GM12878 (cell line): ENCODE data around the gene BCL2L12. TPM values are rescaled to one million over a fixed set of nuclear protein-coding genes. Genes with fewer than 3 reads are reported as not detected.

Experiments
- ATAC-seq: fragments of 200-7000 bp; cut with Tn5 transposase; 3 replicates; pipeline ENCODE4 v1.9.1; 2020; ENCODE audit warnings: mild to moderate bottlenecking, moderate library complexity
- BruUV-seq: library from RNA; stranded (reverse); fragments of 400-500 nt; replicated peaks from 2 replicates; lab custom pipeline; 2021; lab: Mats Ljungman, UMichigan
- CTCF ChIA-PET: fragments of 300-600 bp; sonication (Branson Sonifier 250); formaldehyde crosslinking; extraction: SDS; loops from one replicate; lab custom pipeline; 2021; ENCODE audit warnings: inconsistent platforms; lab: Yijun Ruan, JAX
- POLR2A ChIA-PET: fragments of 350-600 bp; formaldehyde crosslinking; extraction: SDS; loops from one replicate; lab custom pipeline; 2021; ENCODE audit warnings: inconsistent platforms; lab: Charles Lee
- RAD21 ChIA-PET: fragments of 300-600 bp; sonication (Branson Sonifier 250); formaldehyde crosslinking; loops from one replicate; lab custom pipeline; 2023; ENCODE audit warnings: antibody characterized with exemption; ENCODE audit not compliant: unreplicated experiment; lab: Charles Lee
- SMC1A ChIA-PET: fragments of 300-600 bp; sonication (Branson Sonifier 250); formaldehyde crosslinking; loops from one replicate; lab custom pipeline; 2023; ENCODE audit not compliant: unreplicated experiment, uncharacterized antibody; lab: Charles Lee
- DNase-seq: peaks from one replicate; pipeline ENCODE4 v3.0.0-alpha.2; 2011; ENCODE audit warnings: low read depth, low spot score
- FAIRE-seq: peaks from 3 replicates; lab custom pipeline; 2011; peaks lifted over from hg19 to GRCh38; lab: Jason Lieb, UNC
- H2AFZ ChIP-seq: 2 replicates; pipeline ENCODE4 v1.6.0; 2011; ENCODE audit warnings: low read depth, low read length, control low read depth; ENCODE audit not compliant: control insufficient read depth
- H3K27ac ChIP-seq: 2 replicates; pipeline ENCODE4 v1.5.1; 2011; ENCODE audit warnings: control low read depth; ENCODE audit not compliant: control insufficient read depth, insufficient read depth
- H3K27me3 ChIP-seq, 2 experiments: replicated peaks in 1 of 2; 2 replicates each; pipeline versions ENCODE4 v1.6.0 to v1.6.1; 2011; ENCODE audit warnings: low read length in 1 of 2; ENCODE audit not compliant: control insufficient read depth in 2 of 2, insufficient read depth in 2 of 2
- H3K36me3 ChIP-seq, 2 experiments: 2 replicates each; pipeline ENCODE4 v1.5.1; 2011; ENCODE audit warnings: low read length in 1 of 2; ENCODE audit not compliant: control insufficient read depth in 2 of 2, insufficient read depth in 2 of 2
- H3K4me1 ChIP-seq: 2 replicates; pipeline ENCODE4 v1.6.1; 2011; ENCODE audit warnings: mild to moderate bottlenecking, low read length, moderate library complexity, mixed read lengths; ENCODE audit not compliant: control insufficient read depth, insufficient read depth
- H3K4me2 ChIP-seq: 2 replicates; pipeline ENCODE4 v1.6.0; 2011; ENCODE audit warnings: control low read depth; ENCODE audit not compliant: control insufficient read depth, insufficient read depth
- H3K4me3 ChIP-seq: fragments of 200-600 bp; sonication (generic); 2 replicates; pipeline ENCODE4 v1.5.1; 2016
- H3K79me2 ChIP-seq: 2 replicates; pipeline ENCODE4 v1.6.0; 2011; ENCODE audit warnings: low read length; ENCODE audit not compliant: control insufficient read depth, insufficient read depth
- H3K9ac ChIP-seq: 2 replicates; pipeline ENCODE4 v1.8.0; 2011; ENCODE audit warnings: low read length, control low read depth, mixed read lengths; ENCODE audit not compliant: control insufficient read depth, insufficient read depth
- H3K9me3 ChIP-seq: replicated peaks from 3 replicates; pipeline ENCODE4 v1.5.1; 2011; ENCODE audit warnings: mild to moderate bottlenecking, low read length; ENCODE audit not compliant: control insufficient read depth, insufficient read depth
- H4K20me1 ChIP-seq: 2 replicates; pipeline ENCODE4 v1.6.0; 2011; ENCODE audit not compliant: control insufficient read depth, insufficient read depth
- CTCF ChIP-seq, 3 experiments: IDR thresholded peaks in 2 of 3; conservative IDR thresholded peaks in 1 of 3; 2 replicates each; pipeline ENCODE4 v1.5.1; 2011; ENCODE audit warnings: low read depth in 3 of 3, low read length in 3 of 3, mild to moderate bottlenecking in 3 of 3, control low read depth in 2 of 3, moderate library complexity in 2 of 3, inconsistent platforms in 1 of 3, mixed read lengths in 1 of 3; ENCODE audit not compliant: control insufficient read depth in 2 of 3, insufficient read depth in 1 of 3; ENCODE audit errors: extremely low read depth in 1 of 3
- DPF2 ChIP-seq: fragments of 450-650 bp; IDR thresholded peaks from 2 replicates; pipeline ENCODE4 v1.6.1; 2017; ENCODE audit warnings: mild to moderate bottlenecking
- E4F1 ChIP-seq: fragments of 450-650 bp; IDR thresholded peaks from 2 replicates; pipeline ENCODE4 v1.6.1; 2018; ENCODE audit warnings: borderline replicate concordance, mild to moderate bottlenecking; ENCODE audit not compliant: partially characterized antibody
- EED ChIP-seq: sonication (generic); IDR thresholded peaks from 2 replicates; pipeline ENCODE4 v1.6.1; 2016; ENCODE audit warnings: antibody characterized with exemption, low read depth
- EGR1 ChIP-seq, 2 experiments: IDR thresholded peaks; 1 replicate in 1 of 2; 2 replicates in 1 of 2; pipeline ENCODE4 v1.6.1; 2011 to 2012; ENCODE audit warnings: low read depth in 2 of 2, low read length in 2 of 2, borderline replicate concordance in 1 of 2, mild to moderate bottlenecking in 1 of 2, moderate library complexity in 1 of 2
- FOXM1 ChIP-seq: IDR thresholded peaks from 2 replicates; pipeline ENCODE4 v1.6.1; 2012; ENCODE audit warnings: low read depth, mild to moderate bottlenecking, inconsistent platforms, low read length, moderate library complexity
- HCFC1 ChIP-seq: fragments of 150-350 bp; IDR thresholded peaks from 2 replicates; pipeline ENCODE4 v1.6.1; 2014; ENCODE audit warnings: low read length
- MXI1 ChIP-seq: fragments of 150-350 bp; IDR thresholded peaks from 2 replicates; pipeline ENCODE4 v1.6.1; 2011; ENCODE audit warnings: low read depth, mild to moderate bottlenecking, inconsistent platforms, low read length, improper control_type of control experiment
- MYC ChIP-seq: IDR thresholded peaks from 2 replicates; pipeline ENCODE4 v1.6.1; 2011; ENCODE audit warnings: mild to moderate bottlenecking, low read length, moderate library complexity, inconsistent platforms; ENCODE audit not compliant: insufficient read depth, insufficient replicate concordance, insufficient read length, severe bottlenecking
- NFIC ChIP-seq: IDR thresholded peaks from 2 replicates; pipeline ENCODE4 v1.6.1; 2012; ENCODE audit warnings: low read depth, mild to moderate bottlenecking, inconsistent platforms, low read length, moderate library complexity
- NFYB ChIP-seq: IDR thresholded peaks from 2 replicates; pipeline ENCODE4 v1.6.1; 2011; ENCODE audit warnings: low read depth, mild to moderate bottlenecking, low read length, improper control_type of control experiment, moderate library complexity; ENCODE audit not compliant: insufficient read depth
- PAX5 ChIP-seq: IDR thresholded peaks from 2 replicates; pipeline ENCODE4 v1.6.1; 2011; ENCODE audit warnings: low read depth, low read length, borderline replicate concordance
- RAD21 ChIP-seq: IDR thresholded peaks from 2 replicates; pipeline ENCODE4 v1.6.1; 2011; ENCODE audit warnings: mild to moderate bottlenecking, low read depth, low read length, moderate library complexity; ENCODE audit not compliant: insufficient read depth
- SMARCA5 ChIP-seq: fragments of 450-650 bp; IDR thresholded peaks from 2 replicates; pipeline ENCODE4 v1.6.1; 2017; ENCODE audit warnings: mild to moderate bottlenecking
- SMC3 ChIP-seq: IDR thresholded peaks from 2 replicates; pipeline ENCODE4 v1.6.1; 2011; ENCODE audit warnings: low read length, improper control_type of control experiment, borderline replicate concordance
- SPI1 ChIP-seq: IDR thresholded peaks from 2 replicates; pipeline ENCODE4 v1.6.1; 2011; ENCODE audit warnings: low read depth, mild to moderate bottlenecking, low read length, moderate library complexity, borderline replicate concordance; ENCODE audit not compliant: insufficient read depth
- ZNF274 ChIP-seq: IDR thresholded peaks from one replicate; pipeline ENCODE4 v1.8.0; 2011; ENCODE audit not compliant: insufficient read length, insufficient read depth
- WGBS: methylation state at CpG from one replicate; pipeline ENCODE4 v1.1.6; 2016; ENCODE audit warnings: low lambda C conversion rate; ENCODE audit not compliant: insufficient replicate concordance, insufficient coverage; ENCODE audit errors: missing lambda C conversion rate; 5-methylcytosine and 5-hydroxymethylcytosine counted together
- in situ Hi-C: fragments of 300-500 bp; cut with MboI; formaldehyde crosslinking; loops from 9 replicates; pipeline ENCODE4 v1.14.3; 2018; ENCODE audit warnings: mixed read lengths
- intact Hi-C: fragments of 100-400 bp; cut with micrococcal nuclease; formaldehyde crosslinking; loops from one replicate; pipeline ENCODE4 v1.14.2; 2022; ENCODE audit not compliant: unreplicated experiment
- polyA plus RNA-seq, 11 experiments: library from polyadenylated mRNA; depleted of rRNA in 4 of 11; unstranded in 6 of 11; stranded (reverse) in 5 of 11; fragments of >200 nt; fragmentation: Nextera tagmentation in 4 of 11; fragmentation: Illumina TruSeq in 1 of 11; extraction: Ambion mirVana in 4 of 11; extraction: Trizol in 1 of 11; gene quantifications; 1 replicate in 1 of 11; 2 replicates in 10 of 11; pipeline versions ENCODE4 v1.2.1 to v1.2.3, GENCODE V29; 2011 to 2016; ENCODE audit warnings: inconsistent platforms in 2 of 11, missing spikeins in 2 of 11, low read depth in 1 of 11
- total RNA-seq, 4 experiments: library from RNA; depleted of rRNA in 3 of 4; stranded (reverse); fragments of >200 nt in 3 of 4; fragmentation: Illumina TruSeq in 1 of 4; extraction: Trizol in 1 of 4; gene quantifications; 2 replicates each; pipeline versions ENCODE4 v1.2.1 to v1.2.3, GENCODE V29; 2013 to 2021

Gene BCL2L12
- total and polyA plus RNA-seq, 10 of the 15 experiments (the other 5 are each of a cell fraction or from before 2014, with no cell fraction given), result 1.8 to 143 (median 50.4) TPM

GRCh38 chr19:49680421-49681351 lies 15.0 kb downstream of the BCL2L12 start:
- intact Hi-C loops (no loop called here), in situ Hi-C loops (no loop called here)
- Histone ChIP-seq H3K36me3 (peaks cover 19 to 25% of the 10 kb centered on the region in 2 experiments), H3K4me3 (peak overlapping the region; percentile 100), H2AFZ (no peak overlapping the region), H3K4me1 (peaks cover 12% of the 10 kb centered on the region), H3K9me3 (no peaks in the 10 kb centered on the region), H3K27me3 (no peaks in the 10 kb centered on the region), H3K9ac (no peak overlapping the region; the same call in 1 of the 2 replicates), H4K20me1 (peaks cover 16% of the 10 kb centered on the region), H3K4me2 (peak overlapping the region; percentile 97), H3K79me2 (peaks cover 48% of the 10 kb centered on the region), H3K27ac (peak overlapping the region; percentile 3; the same call in 1 of the 2 replicates)
- WGBS, result 14% methylated on average over 40 of the region's 40 CpGs
- ATAC-seq (peak; percentile 9), DNase-seq (no peak), FAIRE-seq (peak; percentile 97)
- no TSS peak for BruUV-seq
- SMC1A ChIA-PET, result interaction anchor here (0.8 to 1.6 kb wide), 4 partner anchors 7 to 134 kb away, joined by 3 to 6 read pairs (median 4); no protein-coding TSS in a partner anchor
- RAD21 ChIA-PET, result interaction anchor here (0.7 to 1.3 kb wide), 6 partner anchors 14 to 172 kb away, joined by 3 to 4 read pairs (median 4); partner anchors contain the start of gene RRAS
- CTCF ChIA-PET, result interaction anchor here (0.6 to 3.8 kb wide), 21 partner anchors 9 to 455 kb away, joined by 3 to 24 read pairs (median 3); partner anchors contain the start of genes BCL2L12, FLT3LG, IRF3 and NOSIP
- POLR2A ChIA-PET, result interaction anchor here (0.7 to 11.2 kb wide), 4 partner anchors 15 to 91 kb away, joined by 3 to 200 read pairs (median 64); partner anchors contain the start of genes BCL2L12, IRF3, RRAS and SCAF1
- no peak for TF ChIP-seq MYC
- TF ChIP-seq MXI1, result peak; percentile 18; the same call in 1 of the 2 replicates
- TF ChIP-seq CTCF (IDR thresholded peaks at IDR 0.05 in 2 of 3, conservative IDR thresholded peaks at IDR 0.05 in 1 of 3; ENCODE audit: control insufficient read depth in 2 of 3, extremely low read depth in 1 of 3, insufficient read depth in 1 of 3, low read depth in 3 of 3, low read length in 3 of 3), result peak; percentile 99 to 100 (median 100); a peak in 5 of 6 replicates
- TF ChIP-seq FOXM1, result no peak
- TF ChIP-seq NFYB, result no peak
- no peak for TF ChIP-seq SPI1
- peak; percentile 31; the same call in 1 of the 2 replicates for TF ChIP-seq DPF2
- no peak for TF ChIP-seq ZNF274
- peak; percentile 64; the same call in 1 of the 2 replicates for TF ChIP-seq PAX5
- peak; percentile 51; the same call in 1 of the 2 replicates for TF ChIP-seq SMC3
- TF ChIP-seq HCFC1, result 0 out of 2 replicates have a peak, but pooled peaks have one; percentile 39
- TF ChIP-seq NFIC, result no peak
- TF ChIP-seq EGR1 (IDR thresholded peaks at IDR 0.05; ENCODE audit: borderline replicate concordance in 1 of 2, low read depth in 2 of 2, low read length in 2 of 2), result 0 out of 3 replicates have a peak, but pooled peaks of 1 of the 2 experiments have one; percentile 32
- peak; percentile 71 for TF ChIP-seq SMARCA5
- peak; percentile 76 for TF ChIP-seq RAD21
- no peak for TF ChIP-seq E4F1
- no peak for TF ChIP-seq EED
